Neural progenitor cell (in vitro differentiated cells): ENCODE data around the gene TMX2.

Experiments
- EZH2 ChIP-seq: fragments of 200-600 bp; sonication (generic); IDR thresholded peaks from 2 replicates; pipeline ENCODE4 v1.6.1; 2017; ENCODE audit warnings: antibody characterized with exemption, mild to moderate bottlenecking, moderate library complexity
- EZH2phosphoT487 ChIP-seq: fragments of 200-600 bp; sonication (generic); IDR thresholded peaks from 2 replicates; pipeline ENCODE4 v1.6.1; 2017; ENCODE audit warnings: antibody characterized with exemption
- TF ChIP-seq, protein P1 (sequence below): fragments of 200-600 bp; sonication (generic); IDR thresholded peaks from 2 replicates; pipeline ENCODE4 v1.5.1; 2017; ENCODE audit warnings: antibody characterized with exemption, mild to moderate bottlenecking

DNA sequence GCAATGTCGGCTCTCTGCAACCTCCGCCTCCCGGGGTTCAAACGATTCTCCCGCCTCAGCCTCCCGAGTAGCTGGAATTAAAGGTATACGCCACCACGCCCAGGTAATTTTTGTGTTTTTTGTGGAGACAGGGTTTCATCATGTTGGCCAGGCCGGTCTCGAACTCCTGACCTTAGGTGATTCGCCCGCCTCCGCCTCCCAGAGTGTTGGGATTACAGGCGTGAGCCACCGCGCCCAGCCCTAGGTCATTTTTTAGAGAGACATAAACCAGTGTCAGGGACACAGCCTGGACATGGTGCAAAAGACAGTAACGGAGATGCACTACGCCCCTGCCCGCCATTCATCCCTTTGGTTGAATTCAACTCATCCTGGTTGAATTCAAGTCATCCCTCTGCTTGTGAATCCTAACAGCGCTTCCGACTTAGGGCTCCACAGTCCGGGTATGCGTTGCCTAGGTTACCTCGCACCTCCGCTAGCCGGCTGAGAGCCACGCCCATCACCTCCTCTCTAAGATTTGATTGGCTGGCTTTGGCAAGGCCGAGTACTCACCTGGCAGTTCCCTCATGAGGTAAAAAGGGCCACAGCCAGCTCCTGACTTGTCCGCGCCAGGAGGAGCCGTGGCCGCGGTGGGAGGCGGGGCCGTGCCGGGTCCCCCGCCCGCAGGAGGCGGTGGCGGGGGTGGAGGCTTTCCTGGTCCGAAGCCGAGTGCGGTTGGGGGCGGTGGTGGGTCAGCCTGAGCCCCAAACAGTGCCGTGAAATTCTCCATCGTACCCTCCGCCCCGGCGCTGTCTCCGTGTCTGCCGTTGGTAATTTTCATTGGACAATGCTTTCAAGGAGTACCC is 758 bp upstream of the TMX2 start, which contains the start of gene MED19:
- no peak for TF ChIP-seq EZH2phosphoT487
- TF ChIP-seq, protein P1, sequence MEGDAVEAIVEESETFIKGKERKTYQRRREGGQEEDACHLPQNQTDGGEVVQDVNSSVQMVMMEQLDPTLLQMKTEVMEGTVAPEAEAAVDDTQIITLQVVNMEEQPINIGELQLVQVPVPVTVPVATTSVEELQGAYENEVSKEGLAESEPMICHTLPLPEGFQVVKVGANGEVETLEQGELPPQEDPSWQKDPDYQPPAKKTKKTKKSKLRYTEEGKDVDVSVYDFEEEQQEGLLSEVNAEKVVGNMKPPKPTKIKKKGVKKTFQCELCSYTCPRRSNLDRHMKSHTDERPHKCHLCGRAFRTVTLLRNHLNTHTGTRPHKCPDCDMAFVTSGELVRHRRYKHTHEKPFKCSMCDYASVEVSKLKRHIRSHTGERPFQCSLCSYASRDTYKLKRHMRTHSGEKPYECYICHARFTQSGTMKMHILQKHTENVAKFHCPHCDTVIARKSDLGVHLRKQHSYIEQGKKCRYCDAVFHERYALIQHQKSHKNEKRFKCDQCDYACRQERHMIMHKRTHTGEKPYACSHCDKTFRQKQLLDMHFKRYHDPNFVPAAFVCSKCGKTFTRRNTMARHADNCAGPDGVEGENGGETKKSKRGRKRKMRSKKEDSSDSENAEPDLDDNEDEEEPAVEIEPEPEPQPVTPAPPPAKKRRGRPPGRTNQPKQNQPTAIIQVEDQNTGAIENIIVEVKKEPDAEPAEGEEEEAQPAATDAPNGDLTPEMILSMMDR: no peak
- no peak for TF ChIP-seq EZH2
